Fibroblast of mammary gland (primary cell): ENCODE measurements around the gene PCSK5.

Source experiments
- DNase-seq: peaks from one replicate; pipeline ENCODE4 v3.0.0-alpha.2; 2010; ENCODE audit warnings: low read depth
- H3K4me3 ChIP-seq: 2 replicates; pipeline ENCODE4 v1.5.1; 2011; ENCODE audit warnings: low read depth, mild to moderate bottlenecking, low read length, moderate library complexity; ENCODE audit not compliant: control insufficient read depth
- CTCF ChIP-seq: conservative IDR thresholded peaks from 2 replicates; pipeline ENCODE4 v1.5.1; 2011; ENCODE audit warnings: low read depth, low read length, inconsistent platforms; ENCODE audit not compliant: control insufficient read depth, insufficient read depth

PCSK5 gene

DNA sequence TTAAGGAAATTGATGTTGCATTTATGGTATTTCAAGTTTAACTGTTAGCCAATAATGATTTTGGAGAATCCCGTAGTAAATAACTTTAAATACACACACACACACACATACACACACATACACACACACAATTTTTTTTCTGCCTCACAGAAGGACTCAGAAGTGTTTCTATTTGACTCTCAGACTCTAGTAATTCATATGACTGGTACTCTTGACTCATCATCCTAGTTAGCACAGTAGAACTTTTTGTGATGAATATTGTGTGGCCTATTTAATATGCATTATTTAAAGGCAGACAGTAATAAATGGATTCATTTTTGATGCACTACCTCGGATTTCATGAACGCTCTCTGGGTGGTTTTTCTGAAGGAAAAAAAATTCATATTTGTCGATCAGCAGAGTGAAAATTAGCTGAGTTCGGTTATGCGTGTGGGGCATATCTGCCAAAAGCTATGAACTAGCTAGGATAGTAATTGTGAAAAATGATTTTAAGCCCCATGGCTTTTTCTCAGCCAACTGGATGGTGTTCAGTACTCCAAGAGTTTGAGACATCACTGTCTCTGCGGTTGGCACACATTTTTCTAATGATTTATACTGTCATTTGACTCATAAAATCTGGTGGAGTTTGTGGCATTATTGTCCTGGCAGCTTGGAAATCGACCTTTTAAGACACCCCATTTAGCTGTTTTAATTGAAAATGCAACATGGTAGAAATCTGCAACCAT, 102.2 kb downstream of the PCSK5 start:
- no peak for TF ChIP-seq CTCF
- peak; percentile 42 for DNase-seq
- H3K4me3 ChIP-seq: no peak overlapping the region

- no peak for TF ChIP-seq CTCF
- peak; percentile 80 for DNase-seq
- H3K4me3 ChIP-seq: no peak overlapping the region
Measured at GRCh38 chr9:75993434-75993833, 103.0 kb downstream of the PCSK5 start.

DNA sequence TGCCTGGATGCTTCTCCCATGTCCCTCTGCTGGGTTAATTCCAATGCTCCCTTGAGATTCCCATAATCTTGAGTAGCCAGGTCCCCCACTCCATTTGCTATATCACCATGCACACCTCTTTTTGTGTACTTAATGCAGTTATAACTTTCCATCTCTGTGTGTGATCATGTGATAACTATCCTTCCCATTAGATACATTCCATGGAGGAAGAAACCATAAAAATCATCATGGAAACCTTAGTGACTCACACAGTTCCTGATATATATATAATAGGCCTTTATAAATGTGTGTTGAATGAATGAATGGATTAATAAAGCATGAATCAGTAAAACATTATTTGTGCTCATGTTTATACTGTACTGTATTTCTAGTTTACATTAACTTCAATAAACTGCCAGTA, 104.6 kb downstream of the PCSK5 start:
- no peak overlapping the region for H3K4me3 ChIP-seq
- no peak for TF ChIP-seq CTCF
- no peak for DNase-seq

DNA sequence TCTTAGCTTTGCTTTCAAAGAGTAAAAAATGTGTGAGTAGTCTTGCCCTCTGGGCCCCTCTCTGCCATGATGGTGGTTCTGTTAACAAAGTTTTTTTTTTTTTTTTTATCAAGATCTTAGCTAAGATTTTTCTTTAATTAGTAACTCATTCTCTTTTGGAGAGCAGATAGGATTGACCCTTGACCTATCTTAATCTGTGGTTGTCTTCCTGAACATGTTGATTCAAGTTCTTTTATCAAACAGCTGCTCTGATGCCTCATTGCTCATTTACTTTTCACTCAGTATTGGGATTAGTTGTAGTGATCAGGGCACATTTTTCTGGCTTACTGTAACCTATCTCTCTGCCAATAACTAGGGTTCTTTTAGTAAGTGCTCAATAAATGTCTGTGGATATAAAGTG, 106.3 kb downstream of the PCSK5 start:
- no peak overlapping the region for H3K4me3 ChIP-seq
- no peak for TF ChIP-seq CTCF
- peak; percentile 2 for DNase-seq

GRCh38 chr9:75997206-75997605, 106.7 kb downstream of the PCSK5 start:
- DNase-seq: peak; percentile 40
- TF ChIP-seq CTCF: no peak

DNA sequence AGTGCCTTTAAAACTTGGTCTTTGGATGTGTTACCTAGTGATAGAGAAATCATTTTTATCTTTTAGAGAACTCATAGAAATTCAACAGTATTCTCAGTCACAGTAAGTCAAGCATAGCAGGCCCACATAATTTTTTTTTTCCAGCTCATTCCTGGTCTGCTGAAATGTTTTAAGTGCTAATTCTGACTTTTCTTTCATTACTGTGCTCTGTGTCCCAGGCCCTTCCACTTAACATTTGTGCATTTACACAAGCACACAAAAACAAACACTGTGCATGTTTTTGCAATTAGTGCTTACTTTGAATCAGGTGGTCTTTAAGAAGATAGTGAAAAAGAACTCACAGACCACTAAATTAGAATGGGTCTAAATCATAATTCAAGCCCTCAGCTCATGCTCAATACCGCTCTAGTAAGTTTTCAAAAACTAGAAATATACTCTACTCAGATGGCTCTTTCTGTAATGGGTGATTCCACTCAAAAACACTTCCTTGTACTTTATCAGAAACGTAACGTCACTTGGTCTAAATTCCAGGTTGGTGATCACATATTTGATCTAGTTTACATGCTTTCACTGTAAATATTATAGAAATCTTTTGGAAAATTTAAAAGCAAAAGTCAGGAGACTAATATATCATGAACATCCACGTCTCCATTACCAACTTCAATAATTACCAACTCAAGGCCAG, 107.8 kb downstream of the PCSK5 start:
- TF ChIP-seq CTCF: no peak
- no peak for DNase-seq
- no peak overlapping the region for H3K4me3 ChIP-seq

More at GRCh38 chr9:75997206-75997605, 106.7 kb downstream of the PCSK5 start:
- no peak overlapping the region for H3K4me3 ChIP-seq
